GM20431 (cell line): ENCODE data around the gene BRME1.

Experiments used
- in situ Hi-C: fragments of 300-500 bp; cut with MseI, MboI; formaldehyde crosslinking; loops from one replicate; pipeline ENCODE4 v1.15.0; 2020; ENCODE audit warnings: low sequenced_read_pairs; ENCODE audit not compliant: unreplicated experiment

Gene BRME1

GRCh38 chr19:13872695-13873389 lies 33.1 kb downstream of the BRME1 start:
- in situ Hi-C loops: loop anchor here (10.0 kb wide), 1 partner anchor 268 kb away; no protein-coding TSS in a partner anchor

GRCh38 chr19:13872339-13872694 lies 33.6 kb downstream of the BRME1 start:
- in situ Hi-C loops: loop anchor here (10.0 kb wide), 1 partner anchor 268 kb away; no protein-coding TSS in a partner anchor

- in situ Hi-C loops: loop anchor here (10.0 kb wide), 1 partner anchor 266 kb away; no protein-coding TSS in a partner anchor
Measured at GRCh38 chr19:13870873-13871272, 35.0 kb downstream of the BRME1 start.

- in situ Hi-C loops: no loop called here
Measured at GRCh38 chr19:13869281-13869680, 36.6 kb downstream of the BRME1 start.

- in situ Hi-C loops: no loop called here
Measured at GRCh38 chr19:13868663-13869062, 37.3 kb downstream of the BRME1 start.

GRCh38 chr19:13866463-13867046 lies 39.4 kb downstream of the BRME1 start:
- in situ Hi-C loops: no loop called here

GRCh38 chr19:13865571-13866462 lies 40.1 kb downstream of the BRME1 start:
- in situ Hi-C loops: no loop called here

GRCh38 chr19:13864667-13865570 lies 41.0 kb downstream of the BRME1 start:
- in situ Hi-C loops: no loop called here

- in situ Hi-C loops: no loop called here
Measured at GRCh38 chr19:13864046-13864666, 41.8 kb downstream of the BRME1 start.

- in situ Hi-C loops: no loop called here
Measured at GRCh38 chr19:13861714-13862531, 44.0 kb downstream of the BRME1 start.

GRCh38 chr19:13861392-13861713 lies 44.6 kb downstream of the BRME1 start:
- in situ Hi-C loops: no loop called here

GRCh38 chr19:13860679-13861391 lies 45.1 kb downstream of the BRME1 start:
- in situ Hi-C loops: no loop called here

- in situ Hi-C loops: loop anchor here (10.0 kb wide), 1 partner anchor 75 kb away; no protein-coding TSS in a partner anchor
Measured at GRCh38 chr19:13859361-13859880, 46.5 kb downstream of the BRME1 start.

- in situ Hi-C loops: loop anchor here (10.0 kb wide), 1 partner anchor 72 kb away; no protein-coding TSS in a partner anchor
Measured at GRCh38 chr19:13856497-13856896, 49.4 kb downstream of the BRME1 start.

GRCh38 chr19:13852171-13852707 lies 53.7 kb downstream of the BRME1 start:
- in situ Hi-C loops: loop anchor here (10.0 kb wide), 1 partner anchor 67 kb away; no protein-coding TSS in a partner anchor

- in situ Hi-C loops: loop anchor here (10.0 kb wide), 1 partner anchor 67 kb away; no protein-coding TSS in a partner anchor
Measured at GRCh38 chr19:13851734-13852114, 54.2 kb downstream of the BRME1 start.
